HG02938 (cell line): Measurements from ENCODE around the gene FAM168A.

ENCODE experiments used
- ATAC-seq: cut with Tn5 transposase; IDR thresholded peaks from one replicate; pipeline ENCODE4 v1.9.1; 2021; ENCODE audit warnings: mild to moderate bottlenecking, moderate library complexity; ENCODE audit not compliant: unreplicated experiment

FAM168A gene

GRCh38 chr11:73430326-73430725 is 167.6 kb downstream of the FAM168A start:
- ATAC-seq: no peak

- no peak for ATAC-seq
Measured at GRCh38 chr11:73429121-73429750, 168.7 kb downstream of the FAM168A start.

GRCh38 chr11:73428699-73429098 is 169.2 kb downstream of the FAM168A start:
- no peak for ATAC-seq

- ATAC-seq: no peak
Measured at GRCh38 chr11:73428227-73428626, 169.7 kb downstream of the FAM168A start.

GRCh38 chr11:73426219-73426850 is 171.6 kb downstream of the FAM168A start:
- no peak for ATAC-seq

GRCh38 chr11:73425108-73425507 is 172.8 kb downstream of the FAM168A start:
- no peak for ATAC-seq

GRCh38 chr11:73423506-73423905 is 174.4 kb downstream of the FAM168A start:
- ATAC-seq: no peak

GRCh38 chr11:73422886-73423285 is 175.0 kb downstream of the FAM168A start:
- no peak for ATAC-seq

GRCh38 chr11:73420136-73420535 is 177.8 kb downstream of the FAM168A start:
- ATAC-seq: no peak

GRCh38 chr11:73416786-73417185 is 181.1 kb downstream of the FAM168A start:
- no peak for ATAC-seq

- no peak for ATAC-seq
Measured at GRCh38 chr11:73415854-73416615, 181.9 kb downstream of the FAM168A start.

GRCh38 chr11:73414977-73415651 is 182.8 kb downstream of the FAM168A start:
- no peak for ATAC-seq

GRCh38 chr11:73413256-73413655 is 184.7 kb downstream of the FAM168A start:
- no peak for ATAC-seq

GRCh38 chr11:73412308-73412707 is 185.6 kb downstream of the FAM168A start:
- ATAC-seq: no peak

GRCh38 chr11:73411031-73411430 is 186.9 kb downstream of the FAM168A start:
- no peak for ATAC-seq

- ATAC-seq: no peak
Measured at GRCh38 chr11:73410627-73411026, 187.3 kb downstream of the FAM168A start.

GRCh38 chr11:73409431-73409830 is 188.5 kb downstream of the FAM168A start:
- no peak for ATAC-seq

- no peak for ATAC-seq
Measured at GRCh38 chr11:73406619-73407018, 191.3 kb downstream of the FAM168A start.

- no peak for ATAC-seq
Measured at GRCh38 chr11:73406131-73406530, 191.8 kb downstream of the FAM168A start.

GRCh38 chr11:73405146-73405510 is 192.8 kb downstream of the FAM168A start:
- ATAC-seq: no peak

GRCh38 chr11:73404506-73405145 is 193.3 kb downstream of the FAM168A start:
- ATAC-seq: no peak
